GM12878 (cell line): Measurements from ENCODE around the gene E2F7. TPM values are rescaled to one million over a fixed set of nuclear protein-coding genes. Genes with fewer than 3 reads are reported as not detected.

Experiments used
- BMI1 ChIP-seq: fragments of 450-650 bp; IDR thresholded peaks from 2 replicates; pipeline ENCODE4 v1.6.1; 2016; ENCODE audit warnings: mild to moderate bottlenecking, moderate library complexity, borderline replicate concordance
- CBFB ChIP-seq: IDR thresholded peaks from 2 replicates; pipeline ENCODE4 v1.6.1; 2016; ENCODE audit warnings: antibody characterized with exemption, low read depth
- CHD2 ChIP-seq: IDR thresholded peaks from 2 replicates; pipeline ENCODE4 v1.6.1; 2011; ENCODE audit warnings: low read depth, low read length, improper control_type of control experiment, borderline replicate concordance
- EED ChIP-seq: sonication (generic); IDR thresholded peaks from 2 replicates; pipeline ENCODE4 v1.6.1; 2016; ENCODE audit warnings: antibody characterized with exemption, low read depth
- EP300 ChIP-seq, 2 experiments: fragments of 150-350 bp in 1 of 2; IDR thresholded peaks; 2 replicates each; pipeline ENCODE4 v1.6.1; 2011 to 2012; ENCODE audit warnings: low read depth in 2 of 2, low read length in 2 of 2, borderline replicate concordance in 1 of 2, improper control_type of control experiment in 1 of 2, inconsistent platforms in 1 of 2; ENCODE audit not compliant: control insufficient read depth in 1 of 2
- FOS ChIP-seq: IDR thresholded peaks from 3 replicates; pipeline ENCODE4 v1.6.1; 2011; ENCODE audit warnings: borderline replicate concordance; ENCODE audit not compliant: insufficient read length; ENCODE audit errors: extremely low read depth
- KAT2A ChIP-seq: conservative IDR thresholded peaks from 2 replicates; pipeline ENCODE4 v1.6.1; 2011; ENCODE audit warnings: low read depth, low read length; ENCODE audit not compliant: control insufficient read depth
- RCOR1 ChIP-seq: conservative IDR thresholded peaks from 2 replicates; pipeline ENCODE4 v1.6.1; 2012; ENCODE audit warnings: low read depth, low read length, improper control_type of control experiment
- RFX5 ChIP-seq: IDR thresholded peaks from 2 replicates; pipeline ENCODE4 v1.6.1; 2011; ENCODE audit warnings: low read depth, low read length, improper control_type of control experiment
- SIN3A ChIP-seq: IDR thresholded peaks from 2 replicates; pipeline ENCODE4 v1.6.1; 2012; ENCODE audit warnings: low read depth, low read length, improper control_type of control experiment
- TCF12 ChIP-seq: IDR thresholded peaks from 2 replicates; pipeline ENCODE4 v1.6.1; 2011; ENCODE audit warnings: low read depth, mild to moderate bottlenecking, low read length
- TCF3 ChIP-seq: IDR thresholded peaks from 2 replicates; pipeline ENCODE4 v1.6.1; 2012; ENCODE audit warnings: low read depth, mild to moderate bottlenecking, low read length, borderline replicate concordance; ENCODE audit not compliant: insufficient read depth
- ZNF687 ChIP-seq: fragments of 450-650 bp; IDR thresholded peaks from 2 replicates; pipeline ENCODE4 v1.6.1; 2017; ENCODE audit warnings: mild to moderate bottlenecking, moderate library complexity
- polyA plus RNA-seq, 11 experiments: library from polyadenylated mRNA; depleted of rRNA in 4 of 11; unstranded in 6 of 11; stranded (reverse) in 5 of 11; fragments of >200 nt; fragmentation: Nextera tagmentation in 4 of 11; fragmentation: Illumina TruSeq in 1 of 11; extraction: Ambion mirVana in 4 of 11; extraction: Trizol in 1 of 11; gene quantifications; 1 replicate in 1 of 11; 2 replicates in 10 of 11; pipeline versions ENCODE4 v1.2.1 to v1.2.3, GENCODE V29; 2011 to 2016; ENCODE audit warnings: inconsistent platforms in 2 of 11, missing spikeins in 2 of 11, low read depth in 1 of 11
- total RNA-seq, 4 experiments: library from RNA; depleted of rRNA in 3 of 4; stranded (reverse); fragments of >200 nt in 3 of 4; fragmentation: Illumina TruSeq in 1 of 4; extraction: Trizol in 1 of 4; gene quantifications; 2 replicates each; pipeline versions ENCODE4 v1.2.1 to v1.2.3, GENCODE V29; 2013 to 2021
- TF ChIP-seq, protein P1 (sequence below): fragments of 150-350 bp; IDR thresholded peaks from 2 replicates; pipeline ENCODE4 v1.6.1; 2014; ENCODE audit warnings: mild to moderate bottlenecking, low read depth, low read length
- TF ChIP-seq, protein P2 (sequence below): fragments of 450-650 bp; IDR thresholded peaks from 2 replicates; pipeline ENCODE4 v1.6.1; 2017; ENCODE audit warnings: mild to moderate bottlenecking, low read depth, inconsistent platforms; ENCODE audit not compliant: poor library complexity, severe bottlenecking
- TF ChIP-seq, protein P3 (sequence below): fragments of 450-650 bp; IDR thresholded peaks from 2 replicates; pipeline ENCODE4 v1.6.1; 2014; ENCODE audit warnings: mild to moderate bottlenecking
- TF ChIP-seq, protein P4 (sequence below): fragments of 450-650 bp; conservative IDR thresholded peaks from 2 replicates; pipeline ENCODE4 v1.6.1; 2017; ENCODE audit warnings: mild to moderate bottlenecking, moderate library complexity

The E2F7 gene
- total and polyA plus RNA-seq, 10 of the 15 experiments (the other 5 are each of a cell fraction or from before 2014, with no cell fraction given), result 5.6 to 32.1 (median 19.9) TPM

DNA sequence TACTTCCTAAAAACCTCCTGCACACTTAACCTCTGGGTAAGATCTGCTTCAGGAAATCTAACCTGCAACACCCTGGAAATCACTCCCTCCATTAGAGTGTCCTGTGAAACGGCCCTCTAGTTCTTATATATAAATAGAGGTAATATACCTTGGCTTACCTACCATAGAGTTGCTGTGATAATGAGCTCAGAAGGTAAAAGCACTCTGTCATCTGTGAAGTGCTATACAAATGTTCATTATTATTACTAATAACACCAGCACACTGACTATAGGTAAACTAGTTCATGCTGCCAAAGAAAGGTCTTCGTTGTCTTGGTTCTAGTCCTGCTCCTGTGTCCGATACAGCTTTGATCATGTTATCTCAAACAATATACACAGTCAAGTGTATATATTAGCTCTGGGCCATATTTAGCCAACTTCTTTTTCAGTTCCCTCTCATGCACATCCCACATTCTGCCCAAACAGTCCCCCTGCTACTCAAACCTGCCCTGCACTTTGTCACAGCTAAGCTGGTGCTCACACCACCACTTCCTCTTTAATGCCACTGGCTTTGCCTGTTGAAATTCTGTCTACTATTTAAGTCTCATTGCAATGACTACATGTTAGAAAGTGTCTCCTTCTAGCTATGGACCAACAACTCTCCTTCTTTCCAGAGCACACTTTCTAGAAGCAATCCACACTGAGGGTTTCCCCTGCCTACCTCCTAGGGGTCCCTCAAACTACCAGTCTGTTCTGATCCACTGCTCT is 5.1 kb downstream of the E2F7 start (continued):
- TF ChIP-seq, protein P1, sequence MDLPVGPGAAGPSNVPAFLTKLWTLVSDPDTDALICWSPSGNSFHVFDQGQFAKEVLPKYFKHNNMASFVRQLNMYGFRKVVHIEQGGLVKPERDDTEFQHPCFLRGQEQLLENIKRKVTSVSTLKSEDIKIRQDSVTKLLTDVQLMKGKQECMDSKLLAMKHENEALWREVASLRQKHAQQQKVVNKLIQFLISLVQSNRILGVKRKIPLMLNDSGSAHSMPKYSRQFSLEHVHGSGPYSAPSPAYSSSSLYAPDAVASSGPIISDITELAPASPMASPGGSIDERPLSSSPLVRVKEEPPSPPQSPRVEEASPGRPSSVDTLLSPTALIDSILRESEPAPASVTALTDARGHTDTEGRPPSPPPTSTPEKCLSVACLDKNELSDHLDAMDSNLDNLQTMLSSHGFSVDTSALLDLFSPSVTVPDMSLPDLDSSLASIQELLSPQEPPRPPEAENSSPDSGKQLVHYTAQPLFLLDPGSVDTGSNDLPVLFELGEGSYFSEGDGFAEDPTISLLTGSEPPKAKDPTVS, result no peak
- TF ChIP-seq CBFB (peak; percentile 56), SIN3A (no peak), KAT2A (no peak), CHD2 (0 out of 2 replicates have a peak, but pooled peaks have one; percentile 58), EP300 (IDR thresholded peaks at IDR 0.05; ENCODE audit: borderline replicate concordance in 1 of 2, control insufficient read depth in 1 of 2, low read depth in 2 of 2, low read length in 2 of 2) (peak; percentile 70 to 86; a peak in 3 of 4 replicates), TCF12 (0 out of 2 replicates have a peak, but pooled peaks have one; percentile 44), BMI1 (peak; percentile 84), RFX5 (no peak), RCOR1 (no peak), EED (peak; percentile 74), ZNF687 (no peak), FOS (no peak), TCF3 (no peak)
- TF ChIP-seq, protein P2, sequence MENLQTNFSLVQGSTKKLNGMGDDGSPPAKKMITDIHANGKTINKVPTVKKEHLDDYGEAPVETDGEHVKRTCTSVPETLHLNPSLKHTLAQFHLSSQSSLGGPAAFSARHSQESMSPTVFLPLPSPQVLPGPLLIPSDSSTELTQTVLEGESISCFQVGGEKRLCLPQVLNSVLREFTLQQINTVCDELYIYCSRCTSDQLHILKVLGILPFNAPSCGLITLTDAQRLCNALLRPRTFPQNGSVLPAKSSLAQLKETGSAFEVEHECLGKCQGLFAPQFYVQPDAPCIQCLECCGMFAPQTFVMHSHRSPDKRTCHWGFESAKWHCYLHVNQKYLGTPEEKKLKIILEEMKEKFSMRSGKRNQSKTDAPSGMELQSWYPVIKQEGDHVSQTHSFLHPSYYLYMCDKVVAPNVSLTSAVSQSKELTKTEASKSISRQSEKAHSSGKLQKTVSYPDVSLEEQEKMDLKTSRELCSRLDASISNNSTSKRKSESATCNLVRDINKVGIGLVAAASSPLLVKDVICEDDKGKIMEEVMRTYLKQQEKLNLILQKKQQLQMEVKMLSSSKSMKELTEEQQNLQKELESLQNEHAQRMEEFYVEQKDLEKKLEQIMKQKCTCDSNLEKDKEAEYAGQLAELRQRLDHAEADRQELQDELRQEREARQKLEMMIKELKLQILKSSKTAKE, result peak; percentile 69
- TF ChIP-seq, protein P3, sequence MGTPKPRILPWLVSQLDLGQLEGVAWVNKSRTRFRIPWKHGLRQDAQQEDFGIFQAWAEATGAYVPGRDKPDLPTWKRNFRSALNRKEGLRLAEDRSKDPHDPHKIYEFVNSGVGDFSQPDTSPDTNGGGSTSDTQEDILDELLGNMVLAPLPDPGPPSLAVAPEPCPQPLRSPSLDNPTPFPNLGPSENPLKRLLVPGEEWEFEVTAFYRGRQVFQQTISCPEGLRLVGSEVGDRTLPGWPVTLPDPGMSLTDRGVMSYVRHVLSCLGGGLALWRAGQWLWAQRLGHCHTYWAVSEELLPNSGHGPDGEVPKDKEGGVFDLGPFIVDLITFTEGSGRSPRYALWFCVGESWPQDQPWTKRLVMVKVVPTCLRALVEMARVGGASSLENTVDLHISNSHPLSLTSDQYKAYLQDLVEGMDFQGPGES, result no peak
- TF ChIP-seq, protein P4, sequence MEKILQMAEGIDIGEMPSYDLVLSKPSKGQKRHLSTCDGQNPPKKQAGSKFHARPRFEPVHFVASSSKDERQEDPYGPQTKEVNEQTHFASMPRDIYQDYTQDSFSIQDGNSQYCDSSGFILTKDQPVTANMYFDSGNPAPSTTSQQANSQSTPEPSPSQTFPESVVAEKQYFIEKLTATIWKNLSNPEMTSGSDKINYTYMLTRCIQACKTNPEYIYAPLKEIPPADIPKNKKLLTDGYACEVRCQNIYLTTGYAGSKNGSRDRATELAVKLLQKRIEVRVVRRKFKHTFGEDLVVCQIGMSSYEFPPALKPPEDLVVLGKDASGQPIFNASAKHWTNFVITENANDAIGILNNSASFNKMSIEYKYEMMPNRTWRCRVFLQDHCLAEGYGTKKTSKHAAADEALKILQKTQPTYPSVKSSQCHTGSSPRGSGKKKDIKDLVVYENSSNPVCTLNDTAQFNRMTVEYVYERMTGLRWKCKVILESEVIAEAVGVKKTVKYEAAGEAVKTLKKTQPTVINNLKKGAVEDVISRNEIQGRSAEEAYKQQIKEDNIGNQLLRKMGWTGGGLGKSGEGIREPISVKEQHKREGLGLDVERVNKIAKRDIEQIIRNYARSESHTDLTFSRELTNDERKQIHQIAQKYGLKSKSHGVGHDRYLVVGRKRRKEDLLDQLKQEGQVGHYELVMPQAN, result no peak
